ENCODE data around the gene CDH18.
A peak's percentile ranks its signal among the peaks of the same experiment; 100 is the strongest.

Gene CDH18

GRCh38 chr5:19923742-19924141, 64.3 kb downstream of the CDH18 start:
- TF ChIP-seq CTCF (conservative IDR thresholded peaks at IDR 0.05; ENCODE audit: control insufficient read depth, insufficient read depth, low read depth, low read length), result no peak
- no peak for DNase-seq (ENCODE audit: low read depth)
- no peak overlapping the region for H3K4me3 ChIP-seq (ENCODE audit: control insufficient read depth, low read depth, low read length)

DNA sequence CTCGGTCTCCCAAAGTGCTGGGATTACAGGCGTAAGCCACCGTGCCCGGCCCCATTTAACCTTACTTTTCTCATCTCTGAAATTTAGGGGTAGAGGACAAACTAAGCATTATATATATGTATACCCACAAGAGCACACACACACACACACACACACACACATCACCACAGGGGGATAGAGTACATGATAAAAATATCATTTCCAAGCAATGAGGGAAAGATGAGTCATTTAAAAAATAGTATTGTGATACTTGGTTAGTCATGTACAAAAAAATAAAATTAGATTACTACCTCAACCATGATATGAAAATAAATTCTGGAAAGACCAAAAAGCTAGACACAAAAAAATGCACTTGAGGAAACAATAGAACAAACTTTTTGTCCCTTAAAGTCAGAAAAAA, 67.2 kb downstream of the CDH18 start:
- no peak for TF ChIP-seq CTCF (conservative IDR thresholded peaks at IDR 0.05; ENCODE audit: control insufficient read depth, insufficient read depth, low read depth, low read length)
- peak; percentile 12 for DNase-seq (ENCODE audit: low read depth)
- no peak overlapping the region for H3K4me3 ChIP-seq (ENCODE audit: control insufficient read depth, low read depth, low read length)

DNA sequence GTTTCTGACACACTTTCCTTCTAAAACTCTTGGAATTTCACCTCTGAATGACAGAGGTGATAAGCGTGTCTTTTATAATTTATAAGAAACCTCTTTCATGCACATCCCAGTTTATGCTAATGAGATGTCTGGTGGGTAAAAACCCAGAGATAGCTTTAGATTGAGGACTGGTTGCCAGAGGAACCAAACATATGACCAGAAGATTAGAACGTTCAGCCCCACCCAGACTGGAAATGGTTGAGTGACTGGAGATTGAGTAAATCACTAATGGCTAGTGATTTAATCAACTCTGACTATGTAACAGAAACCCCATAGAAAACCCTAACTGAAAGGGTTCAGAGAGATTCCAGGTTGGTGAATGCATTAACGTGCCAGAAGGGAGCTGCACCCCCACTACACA, 69.2 kb downstream of the CDH18 start:
- H3K4me3 ChIP-seq (ENCODE audit: control insufficient read depth, low read depth, low read length), result no peak overlapping the region
- TF ChIP-seq CTCF (conservative IDR thresholded peaks at IDR 0.05; ENCODE audit: control insufficient read depth, insufficient read depth, low read depth, low read length), result no peak
- DNase-seq (ENCODE audit: low read depth), result no peak

DNA sequence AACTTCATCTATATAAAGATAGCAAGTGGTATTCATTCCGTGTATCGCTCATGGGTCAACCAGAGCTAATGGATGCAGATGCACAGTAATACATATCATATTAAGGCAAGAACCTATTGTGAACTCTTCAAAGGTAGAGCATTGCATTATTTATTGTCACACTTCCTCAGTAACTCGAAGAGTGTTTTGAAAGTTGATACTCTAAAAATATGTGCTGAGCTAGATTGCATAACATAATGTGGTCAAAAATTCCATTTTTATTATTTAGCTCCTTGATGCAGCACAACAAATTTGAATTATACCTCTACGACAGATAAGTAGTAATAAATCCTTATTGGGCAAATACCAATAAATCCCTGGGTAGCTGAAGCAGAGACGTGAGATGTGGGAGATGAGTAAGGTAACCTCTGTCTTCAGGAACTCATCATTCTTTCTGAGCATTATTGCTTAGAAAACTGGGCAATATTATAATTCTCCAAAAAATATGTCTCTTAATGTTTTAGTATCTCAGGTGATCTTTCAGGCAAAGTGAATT, 70.3 kb downstream of the CDH18 start:
- TF ChIP-seq CTCF (conservative IDR thresholded peaks at IDR 0.05; ENCODE audit: control insufficient read depth, insufficient read depth, low read depth, low read length), result no peak
- no peak for DNase-seq (ENCODE audit: low read depth)
- H3K4me3 ChIP-seq (ENCODE audit: control insufficient read depth, low read depth, low read length), result no peak overlapping the region

- no peak overlapping the region for H3K4me3 ChIP-seq (ENCODE audit: control insufficient read depth, low read depth, low read length)
- no peak for DNase-seq (ENCODE audit: low read depth)
- TF ChIP-seq CTCF (conservative IDR thresholded peaks at IDR 0.05; ENCODE audit: control insufficient read depth, insufficient read depth, low read depth, low read length), result no peak
These were observed 77.9 kb downstream of the CDH18 start for GRCh38 chr5:19910136-19910535.

GRCh38 chr5:19904766-19905165, 83.2 kb downstream of the CDH18 start:
- no peak for DNase-seq (ENCODE audit: low read depth)
- H3K4me3 ChIP-seq (ENCODE audit: control insufficient read depth, low read depth, low read length), result no peak overlapping the region
- no peak for TF ChIP-seq CTCF (conservative IDR thresholded peaks at IDR 0.05; ENCODE audit: control insufficient read depth, insufficient read depth, low read depth, low read length)

DNA sequence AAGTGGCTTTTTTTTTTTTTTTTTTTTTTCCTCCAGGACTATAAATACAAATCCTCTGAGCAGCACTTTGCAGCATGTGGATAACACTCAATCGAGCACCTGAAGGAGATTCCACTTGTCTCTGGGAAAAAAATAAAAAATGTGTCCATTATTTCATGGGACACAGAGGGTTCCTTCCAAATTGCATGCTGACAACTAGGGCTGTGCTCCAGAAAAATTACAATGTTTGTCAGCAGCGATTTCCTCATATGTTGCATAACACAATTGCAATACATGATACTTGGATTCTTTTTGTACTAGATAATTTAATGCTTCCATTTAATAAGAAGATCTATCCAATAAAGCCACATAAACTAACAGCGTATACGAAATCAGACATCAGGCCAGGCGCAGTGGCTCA, 84.4 kb downstream of the CDH18 start:
- no peak for TF ChIP-seq CTCF (conservative IDR thresholded peaks at IDR 0.05; ENCODE audit: control insufficient read depth, insufficient read depth, low read depth, low read length)
- H3K4me3 ChIP-seq (ENCODE audit: control insufficient read depth, low read depth, low read length), result no peak overlapping the region
- peak; percentile 21 for DNase-seq (ENCODE audit: low read depth)

Measured in fibroblast of mammary gland (primary cell).